OCI-LY3 (cell line): ENCODE results near the gene GEMIN5.

Experiments
- EZH2phosphoT487 ChIP-seq: fragments of 200-600 bp; shearing (Covaris generic); IDR thresholded peaks from 2 replicates; pipeline ENCODE4 v1.6.1; 2018; ENCODE audit warnings: antibody characterized with exemption, mixed run types, low read depth
- TF ChIP-seq, protein P1 (sequence below): fragments of 200-600, 300-600 bp; sonication (generic); IDR thresholded peaks from 2 replicates; pipeline ENCODE4 v1.5.1; 2014; ENCODE audit warnings: antibody characterized with exemption, low read length, low read depth

DNA sequence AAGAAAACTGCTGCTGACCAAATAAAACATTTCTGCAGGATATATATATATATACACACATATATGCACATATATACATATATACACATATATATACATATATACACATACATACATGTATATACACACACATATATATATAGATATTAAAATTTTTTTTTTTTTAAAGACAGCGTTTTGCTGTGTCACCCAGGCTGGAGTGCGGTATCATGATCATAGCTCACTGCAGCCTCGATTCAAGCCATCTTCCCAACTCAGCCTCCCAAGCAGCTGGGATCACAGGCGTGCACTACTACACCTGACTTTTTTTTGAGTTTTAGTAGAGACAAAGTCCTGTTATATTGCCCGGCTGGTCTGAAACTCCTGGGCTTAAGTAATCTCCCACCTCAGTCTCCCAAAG is 5.5 kb upstream of the GEMIN5 start:
- TF ChIP-seq, protein P1, sequence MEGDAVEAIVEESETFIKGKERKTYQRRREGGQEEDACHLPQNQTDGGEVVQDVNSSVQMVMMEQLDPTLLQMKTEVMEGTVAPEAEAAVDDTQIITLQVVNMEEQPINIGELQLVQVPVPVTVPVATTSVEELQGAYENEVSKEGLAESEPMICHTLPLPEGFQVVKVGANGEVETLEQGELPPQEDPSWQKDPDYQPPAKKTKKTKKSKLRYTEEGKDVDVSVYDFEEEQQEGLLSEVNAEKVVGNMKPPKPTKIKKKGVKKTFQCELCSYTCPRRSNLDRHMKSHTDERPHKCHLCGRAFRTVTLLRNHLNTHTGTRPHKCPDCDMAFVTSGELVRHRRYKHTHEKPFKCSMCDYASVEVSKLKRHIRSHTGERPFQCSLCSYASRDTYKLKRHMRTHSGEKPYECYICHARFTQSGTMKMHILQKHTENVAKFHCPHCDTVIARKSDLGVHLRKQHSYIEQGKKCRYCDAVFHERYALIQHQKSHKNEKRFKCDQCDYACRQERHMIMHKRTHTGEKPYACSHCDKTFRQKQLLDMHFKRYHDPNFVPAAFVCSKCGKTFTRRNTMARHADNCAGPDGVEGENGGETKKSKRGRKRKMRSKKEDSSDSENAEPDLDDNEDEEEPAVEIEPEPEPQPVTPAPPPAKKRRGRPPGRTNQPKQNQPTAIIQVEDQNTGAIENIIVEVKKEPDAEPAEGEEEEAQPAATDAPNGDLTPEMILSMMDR = no peak
- no peak for TF ChIP-seq EZH2phosphoT487
